ENCODE measurements around the gene CTU2. TPM values are rescaled to one million over a fixed set of nuclear protein-coding genes. Genes with fewer than 3 reads are reported as not detected.

Gene CTU2
- total and polyA plus RNA-seq, 2 donors (not counting 1 experiment from before 2014, with no cell fraction given), result 7.6 to 11.9 TPM

GRCh38 chr16:88722784-88723506 lies 16.6 kb downstream of the CTU2 start:
- no peak for DNase-seq (ENCODE audit: low read depth in 2 of 2)
- no peak for TF ChIP-seq EZH2 (IDR thresholded peaks at IDR 0.05; ENCODE audit: low read length, missing control alignments)
- TF ChIP-seq CTCF (conservative IDR thresholded peaks at IDR 0.05 in 1 of 2, IDR thresholded peaks at IDR 0.05 in 1 of 2; ENCODE audit: low read depth in 1 of 2, low read length in 2 of 2), result no peak
- no peaks in the 10 kb centered on the region for H3K27me3 ChIP-seq (ENCODE audit: control insufficient read depth, insufficient read depth, low read length)
- H3K36me3 ChIP-seq (ENCODE audit: control insufficient read depth, insufficient read depth, low read length), result peaks cover 67% of the 10 kb centered on the region
- no peaks in the 10 kb centered on the region for H3K4me1 ChIP-seq (ENCODE audit: control insufficient read depth, extremely low read depth, insufficient read depth, low read length)
- no peaks in the 10 kb centered on the region for H3K9me3 ChIP-seq (ENCODE audit: control insufficient read depth, insufficient read depth, low read depth, low read length)
- H3K79me2 ChIP-seq (ENCODE audit: control insufficient read depth, insufficient read depth, low read length), result no peaks in the 10 kb centered on the region
- H4K20me1 ChIP-seq (ENCODE audit: control insufficient read depth, extremely low read depth, insufficient read depth, low read length), result no peaks in the 10 kb centered on the region
- no peak overlapping the region for H3K4me2 ChIP-seq (ENCODE audit: extremely low read depth, insufficient read depth, low read length)
- no peak overlapping the region for H3K9ac ChIP-seq (ENCODE audit: insufficient read depth, low read length)
- H3K4me3 ChIP-seq (replicated peaks in 1 of 4; ENCODE audit: control extremely low read depth in 1 of 4, insufficient read depth in 1 of 4, low read depth in 3 of 4, low read length in 4 of 4), result no peak overlapping the region
- H3K27ac ChIP-seq (ENCODE audit: insufficient read depth, low read length), result no peak overlapping the region
- H2AFZ ChIP-seq (ENCODE audit: low read length), result no peak overlapping the region

GRCh38 chr16:88723507-88723887 lies 17.2 kb downstream of the CTU2 start:
- Histone ChIP-seq H2AFZ (ENCODE audit: low read length) (no peak overlapping the region), H3K79me2 (ENCODE audit: control insufficient read depth, insufficient read depth, low read length) (no peaks in the 10 kb centered on the region), H3K4me3 (replicated peaks in 1 of 4; ENCODE audit: control extremely low read depth in 1 of 4, insufficient read depth in 1 of 4, low read depth in 3 of 4, low read length in 4 of 4) (no peak overlapping the region), H3K4me1 (ENCODE audit: control insufficient read depth, extremely low read depth, insufficient read depth, low read length) (no peaks in the 10 kb centered on the region), H4K20me1 (ENCODE audit: control insufficient read depth, extremely low read depth, insufficient read depth, low read length) (no peaks in the 10 kb centered on the region), H3K9me3 (ENCODE audit: control insufficient read depth, insufficient read depth, low read depth, low read length) (no peaks in the 10 kb centered on the region), H3K36me3 (ENCODE audit: control insufficient read depth, insufficient read depth, low read length) (peaks cover 66% of the 10 kb centered on the region), H3K27me3 (ENCODE audit: control insufficient read depth, insufficient read depth, low read length) (no peaks in the 10 kb centered on the region), H3K4me2 (ENCODE audit: extremely low read depth, insufficient read depth, low read length) (no peak overlapping the region), H3K27ac (ENCODE audit: insufficient read depth, low read length) (no peak overlapping the region), H3K9ac (ENCODE audit: insufficient read depth, low read length) (no peak overlapping the region)
- DNase-seq (ENCODE audit: low read depth in 2 of 2), result no peak
- TF ChIP-seq EZH2 (IDR thresholded peaks at IDR 0.05; ENCODE audit: low read length, missing control alignments) (no peak), CTCF (conservative IDR thresholded peaks at IDR 0.05 in 1 of 2, IDR thresholded peaks at IDR 0.05 in 1 of 2; ENCODE audit: low read depth in 1 of 2, low read length in 2 of 2) (no peak)

GRCh38 chr16:88723911-88724310 lies 17.6 kb downstream of the CTU2 start:
- H3K4me3 ChIP-seq (replicated peaks in 1 of 4; ENCODE audit: control extremely low read depth in 1 of 4, insufficient read depth in 1 of 4, low read depth in 3 of 4, low read length in 4 of 4), result no peak overlapping the region
- H3K4me2 ChIP-seq (ENCODE audit: extremely low read depth, insufficient read depth, low read length), result no peak overlapping the region
- no peak for DNase-seq (ENCODE audit: low read depth in 2 of 2)
- H3K27me3 ChIP-seq (ENCODE audit: control insufficient read depth, insufficient read depth, low read length), result no peaks in the 10 kb centered on the region
- no peaks in the 10 kb centered on the region for H3K79me2 ChIP-seq (ENCODE audit: control insufficient read depth, insufficient read depth, low read length)
- no peak overlapping the region for H3K9ac ChIP-seq (ENCODE audit: insufficient read depth, low read length)
- no peak overlapping the region for H2AFZ ChIP-seq (ENCODE audit: low read length)
- no peaks in the 10 kb centered on the region for H4K20me1 ChIP-seq (ENCODE audit: control insufficient read depth, extremely low read depth, insufficient read depth, low read length)
- no peaks in the 10 kb centered on the region for H3K4me1 ChIP-seq (ENCODE audit: control insufficient read depth, extremely low read depth, insufficient read depth, low read length)
- H3K36me3 ChIP-seq (ENCODE audit: control insufficient read depth, insufficient read depth, low read length), result peaks cover 66% of the 10 kb centered on the region
- no peak overlapping the region for H3K27ac ChIP-seq (ENCODE audit: insufficient read depth, low read length)
- H3K9me3 ChIP-seq (ENCODE audit: control insufficient read depth, insufficient read depth, low read depth, low read length), result no peaks in the 10 kb centered on the region
- no peak for TF ChIP-seq EZH2 (IDR thresholded peaks at IDR 0.05; ENCODE audit: low read length, missing control alignments)
- no peak for TF ChIP-seq CTCF (conservative IDR thresholded peaks at IDR 0.05 in 1 of 2, IDR thresholded peaks at IDR 0.05 in 1 of 2; ENCODE audit: low read depth in 1 of 2, low read length in 2 of 2)

Data from fibroblast of lung (primary cell).